Measurements from ENCODE around the gene PCDHGC5. TPM values are rescaled to one million over a fixed set of nuclear protein-coding genes. Genes with fewer than 3 reads are reported as not detected.

Gene PCDHGC5
- total RNA-seq: 1.4 TPM
- long read RNA-seq, partial matches to known transcripts: 0 of 2 reads
- long read RNA-seq, other reads (novel, unspliced or antisense): 2 of 2 reads

DNA sequence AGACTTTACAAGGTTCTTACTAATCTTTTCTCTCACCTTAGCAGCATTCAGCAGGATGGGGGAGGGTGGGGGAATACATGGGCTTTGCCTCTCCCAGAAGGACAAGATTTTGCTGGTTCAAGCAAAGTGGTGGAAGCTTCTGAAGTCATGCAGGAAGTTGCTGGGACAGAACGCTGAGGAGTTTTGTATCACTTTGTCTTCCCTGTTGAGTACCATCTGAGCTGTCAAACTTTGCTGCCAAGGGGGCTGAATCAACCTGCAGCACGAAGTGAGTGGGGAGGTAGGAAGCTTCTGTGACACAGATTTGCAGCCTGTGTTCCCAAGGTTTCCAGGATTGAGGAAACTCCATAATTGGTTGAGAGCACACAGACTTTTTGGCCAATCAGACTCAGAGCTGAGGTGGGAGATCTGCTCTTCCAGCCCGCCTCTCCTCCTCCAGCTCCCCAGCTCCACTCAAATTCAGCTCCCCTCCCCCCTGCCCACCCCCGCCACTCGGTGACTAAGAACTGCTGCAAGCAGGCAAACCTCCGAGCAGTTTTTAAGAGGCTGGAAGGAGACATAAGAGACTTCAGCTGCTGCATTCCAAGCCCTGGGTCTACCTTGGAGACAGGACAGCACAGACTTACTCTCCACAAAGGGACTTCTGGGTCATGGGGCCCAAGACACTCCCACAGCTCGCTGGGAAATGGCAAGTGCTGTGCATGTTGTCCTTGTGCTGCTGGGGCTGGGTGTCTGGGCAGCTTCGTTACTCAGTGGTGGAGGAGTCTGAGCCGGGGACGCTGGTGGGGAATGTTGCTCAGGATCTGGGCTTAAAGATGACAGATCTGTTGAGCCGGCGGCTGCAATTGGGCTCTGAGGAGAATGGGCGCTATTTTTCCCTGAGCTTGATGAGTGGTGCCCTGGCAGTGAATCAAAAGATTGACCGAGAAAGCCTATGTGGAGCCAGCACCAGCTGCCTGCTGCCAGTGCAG, at the start of gene PCDHGC5:
Gene PCDHGC5, plus strand, starts transcription at position 491 of the 971 bp plus-strand sequence. Its CDS starts 160 bp downstream, at position 651.
- H3K27ac ChIP-seq: no peak within 1 kb of the TSS
- H3K27me3 ChIP-seq: peaks cover 18% of the 10 kb centered on the region
- intact Hi-C loops (cut with DNase I): no loop called here
- peaks cover 32% of the 10 kb centered on the region for H3K4me1 ChIP-seq
- H3K36me3 ChIP-seq: peaks cover 4% of the 10 kb centered on the region
- ATAC-seq (no peak), DNase-seq (no peak)
- TF ChIP-seq, protein P1, sequence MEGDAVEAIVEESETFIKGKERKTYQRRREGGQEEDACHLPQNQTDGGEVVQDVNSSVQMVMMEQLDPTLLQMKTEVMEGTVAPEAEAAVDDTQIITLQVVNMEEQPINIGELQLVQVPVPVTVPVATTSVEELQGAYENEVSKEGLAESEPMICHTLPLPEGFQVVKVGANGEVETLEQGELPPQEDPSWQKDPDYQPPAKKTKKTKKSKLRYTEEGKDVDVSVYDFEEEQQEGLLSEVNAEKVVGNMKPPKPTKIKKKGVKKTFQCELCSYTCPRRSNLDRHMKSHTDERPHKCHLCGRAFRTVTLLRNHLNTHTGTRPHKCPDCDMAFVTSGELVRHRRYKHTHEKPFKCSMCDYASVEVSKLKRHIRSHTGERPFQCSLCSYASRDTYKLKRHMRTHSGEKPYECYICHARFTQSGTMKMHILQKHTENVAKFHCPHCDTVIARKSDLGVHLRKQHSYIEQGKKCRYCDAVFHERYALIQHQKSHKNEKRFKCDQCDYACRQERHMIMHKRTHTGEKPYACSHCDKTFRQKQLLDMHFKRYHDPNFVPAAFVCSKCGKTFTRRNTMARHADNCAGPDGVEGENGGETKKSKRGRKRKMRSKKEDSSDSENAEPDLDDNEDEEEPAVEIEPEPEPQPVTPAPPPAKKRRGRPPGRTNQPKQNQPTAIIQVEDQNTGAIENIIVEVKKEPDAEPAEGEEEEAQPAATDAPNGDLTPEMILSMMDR (IDR thresholded peaks at IDR 0.05): no peak
- no peak within 1 kb of the TSS for H3K4me3 ChIP-seq
- H3K9me3 ChIP-seq: no peaks in the 10 kb centered on the region

- H3K27me3 ChIP-seq: no peaks in the 10 kb centered on the region
- no peak overlapping the region for H3K27ac ChIP-seq
- TF ChIP-seq, protein P1 (IDR thresholded peaks at IDR 0.05): no peak
- ATAC-seq: no peak
- no peak for DNase-seq
- peaks cover 13% of the 10 kb centered on the region for H3K9me3 ChIP-seq
- H3K4me3 ChIP-seq: no peak overlapping the region
- intact Hi-C loops (cut with DNase I): no loop called here
- no peaks in the 10 kb centered on the region for H3K36me3 ChIP-seq
- no peaks in the 10 kb centered on the region for H3K4me1 ChIP-seq
Measured at GRCh38 chr5:141439411-141440141, 49.3 kb upstream of the PCDHGC5 start.

- H3K36me3 ChIP-seq: no peaks in the 10 kb centered on the region
- no peaks in the 10 kb centered on the region for H3K27me3 ChIP-seq
- ATAC-seq: no peak
- no peak for DNase-seq
- H3K27ac ChIP-seq: no peak overlapping the region
- TF ChIP-seq, protein P1 (IDR thresholded peaks at IDR 0.05): no peak
- H3K9me3 ChIP-seq: peaks cover 16% of the 10 kb centered on the region
- no peaks in the 10 kb centered on the region for H3K4me1 ChIP-seq
- intact Hi-C loops (cut with DNase I): no loop called here
- no peak overlapping the region for H3K4me3 ChIP-seq
Measured at GRCh38 chr5:141440341-141440740, 48.5 kb upstream of the PCDHGC5 start.

- no peak for DNase-seq
- no peaks in the 10 kb centered on the region for H3K4me1 ChIP-seq
- no peaks in the 10 kb centered on the region for H3K36me3 ChIP-seq
- H3K4me3 ChIP-seq: no peak overlapping the region
- no peak for ATAC-seq
- TF ChIP-seq, protein P1 (IDR thresholded peaks at IDR 0.05): no peak
- no peaks in the 10 kb centered on the region for H3K27me3 ChIP-seq
- no peak overlapping the region for H3K27ac ChIP-seq
- intact Hi-C loops (cut with DNase I): no loop called here
- peaks cover 19% of the 10 kb centered on the region for H3K9me3 ChIP-seq
Measured at GRCh38 chr5:141441571-141442170, 47.2 kb upstream of the PCDHGC5 start.

DNA sequence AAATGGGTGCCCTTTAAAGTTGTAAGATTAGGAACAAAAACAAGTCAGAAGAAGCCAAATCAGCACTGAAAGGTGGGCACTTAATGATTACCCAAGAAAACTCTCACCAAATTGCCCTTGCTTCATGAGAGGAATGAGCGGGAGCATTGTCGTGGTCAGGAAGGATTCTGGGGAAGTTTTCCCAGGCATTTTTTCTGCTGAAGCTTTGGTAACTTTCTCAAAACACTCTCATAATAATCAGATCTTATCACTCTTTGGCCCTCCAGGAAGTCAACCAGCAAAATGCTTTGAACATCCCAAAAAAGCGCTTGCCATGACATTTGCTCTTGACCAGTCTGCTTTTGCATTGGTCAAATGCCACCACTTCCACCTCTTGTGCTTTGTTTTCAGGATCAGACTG, 23.5 kb upstream of the PCDHGC5 start:
- intact Hi-C loops (cut with DNase I): no loop called here
- Histone ChIP-seq H3K27ac (no peak overlapping the region), H3K27me3 (no peaks in the 10 kb centered on the region), H3K4me3 (no peak overlapping the region), H3K36me3 (no peaks in the 10 kb centered on the region), H3K4me1 (no peaks in the 10 kb centered on the region), H3K9me3 (no peaks in the 10 kb centered on the region)
- TF ChIP-seq, protein P1 (IDR thresholded peaks at IDR 0.05): no peak
- no peak for ATAC-seq
- DNase-seq: no peak

All from upper lobe of right lung (tissue), 1 donor.